ENCODE data around the gene SYCE3.
"Not testable (repeated sequence)": the region's sequence is repeated elsewhere in the genome, so short reads cannot be mapped to it uniquely, and the experiment has no call there.

SYCE3 gene

GRCh38 chr22:50551160-50551752, 11.5 kb downstream of the SYCE3 start:
- no peak for DNase-seq

- DNase-seq, result no peak
Measured at GRCh38 chr22:50550395-50550794, 12.3 kb downstream of the SYCE3 start.

- DNase-seq, result no peak
Measured at GRCh38 chr22:50548921-50549790, 13.6 kb downstream of the SYCE3 start.

- DNase-seq, result no peak
Measured at GRCh38 chr22:50548040-50548920, 14.4 kb downstream of the SYCE3 start.

GRCh38 chr22:50547263-50547985, 15.3 kb downstream of the SYCE3 start:
- no peak for DNase-seq

- DNase-seq, result no peak
Measured at GRCh38 chr22:50546326-50547262, 16.1 kb downstream of the SYCE3 start.

- no peak for DNase-seq
Measured at GRCh38 chr22:50545522-50546325, 17.0 kb downstream of the SYCE3 start, which contains the start of gene KLHDC7B. KLHDC7B (plus strand) TSS chr22:50545899; CDS start chr22:50546244, 345 bp downstream.

GRCh38 chr22:50544746-50545253, 17.9 kb downstream of the SYCE3 start:
- no peak for DNase-seq

- DNase-seq, result peak in 23 of 56 donors; percentile 10 to 73 (median 32)
Measured at GRCh38 chr22:50544078-50544745, 18.5 kb downstream of the SYCE3 start.

- no peak for DNase-seq
Measured at GRCh38 chr22:50542416-50542927, 20.2 kb downstream of the SYCE3 start.

- not testable (repeated sequence) for DNase-seq
Measured at GRCh38 chr22:50541667-50542026, 21.1 kb downstream of the SYCE3 start.

GRCh38 chr22:50540381-50540780, 22.3 kb downstream of the SYCE3 start:
- no peak for DNase-seq

GRCh38 chr22:50537765-50538164, 25.0 kb downstream of the SYCE3 start:
- DNase-seq, result no peak

GRCh38 chr22:50536226-50536625, 26.5 kb downstream of the SYCE3 start:
- no peak for DNase-seq

GRCh38 chr22:50535113-50535512, 27.6 kb downstream of the SYCE3 start:
- no peak for DNase-seq

GRCh38 chr22:50533856-50534711, 28.6 kb downstream of the SYCE3 start:
- DNase-seq, result not testable (repeated sequence)

Data from nucleus accumbens (tissue), 56 donors.